ENCODE data around the gene NMRK1.

Gene NMRK1

GRCh38 chr9:75053869-75054268 lies 34.1 kb downstream of the NMRK1 start:
- DNase-seq = no peak

GRCh38 chr9:75051285-75051684 lies 36.7 kb downstream of the NMRK1 start:
- DNase-seq = no peak

- DNase-seq = no peak
These were observed 40.4 kb downstream of the NMRK1 start for GRCh38 chr9:75047506-75047905.

GRCh38 chr9:75046725-75047345 lies 41.1 kb downstream of the NMRK1 start:
- DNase-seq = no peak

GRCh38 chr9:75041041-75041440 lies 46.9 kb downstream of the NMRK1 start:
- DNase-seq = no peak

GRCh38 chr9:75039801-75040200 lies 48.2 kb downstream of the NMRK1 start:
- no peak for DNase-seq

GRCh38 chr9:75039009-75039408 lies 48.9 kb downstream of the NMRK1 start:
- no peak for DNase-seq

- DNase-seq = no peak
These were observed 51.2 kb downstream of the NMRK1 start for GRCh38 chr9:75036793-75037192.

GRCh38 chr9:75033791-75034473 lies 54.0 kb downstream of the NMRK1 start:
- no peak for DNase-seq

GRCh38 chr9:75027187-75028107 lies 60.5 kb downstream of the NMRK1 start:
- peak; percentile 75 for DNase-seq

GRCh38 chr9:75023846-75024245 lies 64.1 kb downstream of the NMRK1 start:
- no peak for DNase-seq

GRCh38 chr9:75019654-75020053 lies 68.3 kb downstream of the NMRK1 start:
- DNase-seq = no peak

- no peak for DNase-seq
These were observed 68.9 kb downstream of the NMRK1 start for GRCh38 chr9:75019022-75019421.

GRCh38 chr9:75017378-75017777 lies 70.6 kb downstream of the NMRK1 start:
- DNase-seq = no peak

- no peak for DNase-seq
These were observed 74.2 kb downstream of the NMRK1 start for GRCh38 chr9:75013735-75014134.

Measured in NCI-H82 (cell line).